ENCODE measurements around the gene CNOT6L.

- TF ChIP-seq CTCF (IDR thresholded peaks at IDR 0.05) = no peak
- TF ChIP-seq POLR2AphosphoS5 (IDR thresholded peaks at IDR 0.05; ENCODE audit: insufficient read depth in 1 of 2, low read depth in 1 of 2) = no peak
Measured at GRCh38 chr4:77771566-77771965, 47.6 kb downstream of the CNOT6L start.
